Muscle of arm (tissue), 12 donors: ENCODE results near the gene KRTAP3-1. TPM values are rescaled to one million over a fixed set of nuclear protein-coding genes. Genes with fewer than 3 reads are reported as not detected.

Experiments used
- DNase-seq: peaks from one replicate; pipeline ENCODE4 v3.0.0-alpha.2; 2013
- polyA plus RNA-seq, 12 donors: library from polyadenylated mRNA; unstranded; fragments of 120-200 nt; gene quantifications; one replicate each; pipeline ENCODE4 v1.2.1, GENCODE V29; 2013; ENCODE audit not compliant: insufficient read length in 12 of 12

The KRTAP3-1 gene
- polyA plus RNA-seq, 12 donors: not detected

GRCh38 chr17:40980117-40980516, 28.8 kb downstream of the KRTAP3-1 start:
- DNase-seq: no peak

- no peak for DNase-seq
Measured at GRCh38 chr17:40978575-40979151, 30.3 kb downstream of the KRTAP3-1 start.

DNA sequence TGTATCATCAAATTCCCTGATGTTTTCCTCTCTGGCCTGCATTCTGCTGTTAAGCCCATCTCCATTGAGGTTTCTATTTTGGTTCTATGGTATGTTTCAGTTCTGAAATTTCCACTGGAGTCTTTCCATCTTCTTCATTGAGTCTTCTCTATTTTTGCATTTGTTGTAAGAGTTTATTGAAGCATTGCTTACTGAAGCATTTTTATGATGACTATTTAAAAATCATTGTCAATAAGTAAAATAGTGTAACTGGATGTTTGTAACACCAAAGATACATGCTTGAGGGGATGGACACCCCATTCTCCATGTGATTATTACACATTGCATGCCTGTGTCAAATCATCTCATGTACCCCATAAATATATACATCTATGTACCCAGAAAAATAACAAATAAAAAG, 33.4 kb downstream of the KRTAP3-1 start:
- no peak for DNase-seq

- no peak for DNase-seq
Measured at GRCh38 chr17:40974366-40974765, 34.6 kb downstream of the KRTAP3-1 start.

DNA sequence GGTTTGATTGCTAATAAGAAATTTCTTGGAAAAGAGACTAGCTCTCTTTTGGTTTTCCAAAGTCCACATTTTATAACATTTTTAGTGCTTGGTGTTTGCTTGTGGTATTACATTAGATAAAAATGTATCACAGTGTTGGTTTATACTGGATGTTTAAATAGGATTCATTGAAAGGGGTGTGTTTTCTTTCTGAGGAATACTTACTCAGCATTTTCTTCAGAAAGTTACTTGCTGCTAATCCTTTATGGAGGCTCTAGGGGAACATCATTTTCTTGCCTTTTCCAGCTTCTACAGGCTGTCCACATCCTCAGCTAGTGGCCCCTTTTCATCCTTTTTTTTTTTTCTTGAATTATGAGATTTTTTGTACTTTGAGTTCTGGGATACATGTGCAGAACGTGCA, 41.3 kb downstream of the KRTAP3-1 start:
- no peak for DNase-seq

- DNase-seq: no peak
Measured at GRCh38 chr17:40966848-40967247, 42.1 kb downstream of the KRTAP3-1 start, which contains the start of gene KRT39. TSS of gene KRT39 (minus strand) at chr17:40966948. CDS start at chr17:40966856, 92 bp downstream.

DNA sequence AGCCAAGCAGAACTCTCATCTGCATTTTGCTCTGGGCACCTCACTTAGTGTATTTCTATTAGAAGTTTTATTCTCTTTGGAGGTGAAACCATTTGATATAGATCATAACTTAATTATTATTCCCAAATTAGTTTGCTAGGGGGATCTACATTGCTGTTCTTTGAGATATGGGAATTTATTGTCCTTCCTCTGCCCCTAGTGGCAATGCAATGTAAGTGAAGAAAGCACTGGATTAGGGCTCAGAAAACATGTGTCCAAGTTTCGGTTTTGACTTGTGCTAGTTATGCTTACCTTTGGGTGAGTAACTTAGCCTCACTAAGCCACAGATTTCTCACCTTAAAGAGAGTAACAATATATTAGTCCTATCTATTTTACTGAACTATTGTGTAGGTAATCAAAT, 45.1 kb downstream of the KRTAP3-1 start:
- DNase-seq: no peak

DNA sequence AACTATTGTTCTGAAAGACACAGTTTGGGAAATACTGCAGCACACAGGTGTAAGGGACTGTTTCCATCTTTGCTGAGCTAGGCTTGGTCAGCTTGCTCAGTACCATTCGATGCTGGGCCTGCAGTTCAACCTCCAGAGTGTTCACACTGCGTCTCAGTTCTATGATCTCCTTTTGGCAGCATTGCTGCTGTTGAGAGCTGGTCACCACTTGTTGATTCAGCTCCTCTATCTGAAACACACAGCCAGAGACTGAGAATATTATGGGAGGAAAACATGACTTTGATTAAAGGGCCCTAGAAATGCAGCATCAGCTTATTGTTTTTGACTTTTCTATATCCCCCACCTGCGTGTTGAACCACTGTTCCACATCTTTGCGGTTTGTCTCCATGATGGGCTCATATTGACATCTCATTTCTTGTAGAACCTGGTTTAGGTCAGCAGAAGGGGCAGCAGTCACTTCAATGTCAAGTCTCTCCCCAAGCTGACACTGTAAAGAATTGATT, 46.8 kb downstream of the KRTAP3-1 start:
- no peak for DNase-seq

- no peak for DNase-seq
Measured at GRCh38 chr17:40961591-40961990, 47.3 kb downstream of the KRTAP3-1 start.

DNA sequence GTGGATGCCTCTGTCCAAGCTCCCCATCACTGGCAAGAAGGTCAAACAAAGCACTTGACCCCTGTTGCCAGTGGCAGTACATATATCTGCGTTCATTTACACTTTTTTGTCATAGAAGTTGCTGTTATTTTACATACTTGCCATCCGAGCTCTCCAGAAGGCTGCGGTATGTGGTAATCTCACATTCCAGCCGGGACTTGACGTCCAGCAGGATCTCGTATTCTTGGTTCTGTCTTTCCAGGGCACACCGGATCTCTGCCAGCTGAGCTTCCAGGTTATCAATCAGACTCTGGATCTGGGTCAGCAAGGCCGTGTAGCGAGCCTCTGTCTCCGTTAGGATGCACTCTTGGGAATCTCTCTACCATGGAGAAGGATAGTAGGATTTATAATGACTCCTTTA, 48.8 kb downstream of the KRTAP3-1 start:
- DNase-seq: no peak

Other genes with a start within 250 kb of the KRTAP3-1 start
- not detected for gene KRT26, start 236.9 kb downstream of the KRTAP3-1 start, polyA plus RNA-seq
- not detected for gene KRT27, start 226.6 kb downstream of the KRTAP3-1 start, polyA plus RNA-seq
- gene KRT28, start 209.2 kb downstream of the KRTAP3-1 start, polyA plus RNA-seq: not detected
- 1,000 to 10,000 TPM in 1 of 12 donors, 100 to 1,000 TPM in 2, 10 to 100 TPM in 8, not detected in 1; 26.9 to 1,201 (median 45.0) TPM for gene KRT10, start 186.5 kb downstream of the KRTAP3-1 start, polyA plus RNA-seq
- 1 to 10 TPM in 1 of 12 donors, under 1 TPM in 6, not detected in 5; 0.07 to 2.8 (median 0.31) TPM for gene KRT12, start 141.9 kb downstream of the KRTAP3-1 start, polyA plus RNA-seq
- 1 to 10 TPM in 1 of 12 donors, under 1 TPM in 4, not detected in 7; 0.07 to 1.9 (median 0.22) TPM for gene KRT20, start 123.9 kb downstream of the KRTAP3-1 start, polyA plus RNA-seq
- gene KRT23, start 71.5 kb downstream of the KRTAP3-1 start, polyA plus RNA-seq: 10 to 100 TPM in 3 of 12 donors, under 1 TPM in 6, not detected in 3; 0.12 to 25.1 (median 0.44) TPM
- 10 to 100 TPM in 1 of 12 donors, 1 to 10 TPM in 9, not detected in 2; 2.3 to 12.3 (median 6.3) TPM for gene KRT39, start 42.2 kb downstream of the KRTAP3-1 start, polyA plus RNA-seq
- gene KRT40, start 24.8 kb downstream of the KRTAP3-1 start, polyA plus RNA-seq: 10 to 100 TPM in 5 of 12 donors, 1 to 10 TPM in 5, not detected in 2; 3.1 to 16.4 (median 11.0) TPM
- gene KRTAP3-3, start 15.0 kb downstream of the KRTAP3-1 start, polyA plus RNA-seq: not detected
- 1 to 10 TPM in 4 of 12 donors, under 1 TPM in 5, not detected in 3; 0.22 to 1.4 (median 0.86) TPM for gene KRTAP3-2, start 9.2 kb downstream of the KRTAP3-1 start, polyA plus RNA-seq
- gene KRTAP1-5, start 18.1 kb upstream of the KRTAP3-1 start, polyA plus RNA-seq: not detected
- not detected for gene KRTAP1-4, start 21.1 kb upstream of the KRTAP3-1 start, polyA plus RNA-seq
- gene KRTAP1-3, start 25.7 kb upstream of the KRTAP3-1 start, polyA plus RNA-seq: not detected
- gene KRTAP1-1, start 32.3 kb upstream of the KRTAP3-1 start, polyA plus RNA-seq: not detected
- not detected for gene KRTAP2-1, start 38.2 kb upstream of the KRTAP3-1 start, polyA plus RNA-seq
- not detected for gene KRTAP2-2, start 46.1 kb upstream of the KRTAP3-1 start, polyA plus RNA-seq
- under 1 TPM in 2 of 12 donors, not detected in 10; 0.49 to 0.57 TPM for gene KRTAP2-3, start 51.0 kb upstream of the KRTAP3-1 start, polyA plus RNA-seq
- not detected for gene KRTAP2-4, start 56.8 kb upstream of the KRTAP3-1 start, polyA plus RNA-seq
- gene KRTAP4-7, start 75.0 kb upstream of the KRTAP3-1 start, polyA plus RNA-seq: not detected
- not detected for gene KRTAP4-8, start 89.0 kb upstream of the KRTAP3-1 start, polyA plus RNA-seq
- not detected for gene KRTAP4-16, start 93.1 kb upstream of the KRTAP3-1 start, polyA plus RNA-seq
- not detected for gene KRTAP4-9, start 96.3 kb upstream of the KRTAP3-1 start, polyA plus RNA-seq
- gene KRTAP4-11, start 109.2 kb upstream of the KRTAP3-1 start, polyA plus RNA-seq: not detected
- gene KRTAP4-12, start 115.1 kb upstream of the KRTAP3-1 start, polyA plus RNA-seq: not detected
- gene KRTAP4-6, start 131.4 kb upstream of the KRTAP3-1 start, polyA plus RNA-seq: not detected
- not detected for gene KRTAP4-5, start 140.7 kb upstream of the KRTAP3-1 start, polyA plus RNA-seq
- not detected for gene KRTAP4-4, start 151.6 kb upstream of the KRTAP3-1 start, polyA plus RNA-seq
- not detected for gene KRTAP4-3, start 159.1 kb upstream of the KRTAP3-1 start, polyA plus RNA-seq
- not detected for gene KRTAP4-2, start 169.1 kb upstream of the KRTAP3-1 start, polyA plus RNA-seq
- gene KRTAP4-1, start 175.8 kb upstream of the KRTAP3-1 start, polyA plus RNA-seq: not detected
- not detected for gene KRTAP9-1, start 180.8 kb upstream of the KRTAP3-1 start, polyA plus RNA-seq
- gene KRTAP9-2, start 217.5 kb upstream of the KRTAP3-1 start, polyA plus RNA-seq: not detected
- not detected for gene KRTAP9-3, start 223.3 kb upstream of the KRTAP3-1 start, polyA plus RNA-seq
- not detected for gene KRTAP9-8, start 228.9 kb upstream of the KRTAP3-1 start, polyA plus RNA-seq
- gene KRTAP9-4, start 240.6 kb upstream of the KRTAP3-1 start, polyA plus RNA-seq: not detected
- gene KRTAP9-9, start 246.3 kb upstream of the KRTAP3-1 start, polyA plus RNA-seq: not detected